ENCODE measurements around the gene EHBP1L1. TPM values are rescaled to one million over a fixed set of nuclear protein-coding genes. Genes with fewer than 3 reads are reported as not detected.
A peak's percentile ranks its signal among the peaks of the same experiment; 100 is the strongest.
"Not testable (repeated sequence)": the region's sequence is repeated elsewhere in the genome, so short reads cannot be mapped to it uniquely, and the experiment has no call there.

The EHBP1L1 gene
- total RNA-seq, 1 donor = 58.6 TPM

DNA sequence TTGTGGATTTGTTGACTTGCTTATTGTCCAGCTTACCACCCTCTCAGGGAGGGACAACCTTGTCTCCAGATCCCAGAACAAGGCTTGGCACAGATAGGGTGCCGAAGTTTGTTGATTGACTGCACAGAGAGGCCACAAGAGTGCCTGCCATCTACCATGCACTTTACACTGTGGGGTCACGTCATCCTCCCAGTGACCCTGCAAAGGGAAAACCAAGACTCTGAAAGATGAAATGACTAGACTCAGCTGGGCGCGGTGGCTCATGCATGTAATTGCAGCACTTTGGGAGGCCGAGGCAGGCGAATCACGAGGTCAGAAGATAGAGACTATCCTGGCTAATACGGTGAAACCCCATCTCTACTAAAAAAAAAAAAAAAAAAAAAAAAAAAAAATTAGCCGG is 13.1 kb upstream of the EHBP1L1 start:
- H2AFZ ChIP-seq (ENCODE audit: low read length) = no peak overlapping the region
- H3K79me2 ChIP-seq (ENCODE audit: insufficient read depth, low read length) = peaks cover 9% of the 10 kb centered on the region
- DNase-seq (ENCODE audit: insufficient read length, low spot score, missing footprints) = no peak
- H3K36me3 ChIP-seq (ENCODE audit: insufficient read depth, low read length) = no peaks in the 10 kb centered on the region
- no peak overlapping the region for H3K27ac ChIP-seq (ENCODE audit: low read depth, low read length)
- no peaks in the 10 kb centered on the region for H3K9me3 ChIP-seq (ENCODE audit: low read depth, low read length)
- TF ChIP-seq, protein P1, sequence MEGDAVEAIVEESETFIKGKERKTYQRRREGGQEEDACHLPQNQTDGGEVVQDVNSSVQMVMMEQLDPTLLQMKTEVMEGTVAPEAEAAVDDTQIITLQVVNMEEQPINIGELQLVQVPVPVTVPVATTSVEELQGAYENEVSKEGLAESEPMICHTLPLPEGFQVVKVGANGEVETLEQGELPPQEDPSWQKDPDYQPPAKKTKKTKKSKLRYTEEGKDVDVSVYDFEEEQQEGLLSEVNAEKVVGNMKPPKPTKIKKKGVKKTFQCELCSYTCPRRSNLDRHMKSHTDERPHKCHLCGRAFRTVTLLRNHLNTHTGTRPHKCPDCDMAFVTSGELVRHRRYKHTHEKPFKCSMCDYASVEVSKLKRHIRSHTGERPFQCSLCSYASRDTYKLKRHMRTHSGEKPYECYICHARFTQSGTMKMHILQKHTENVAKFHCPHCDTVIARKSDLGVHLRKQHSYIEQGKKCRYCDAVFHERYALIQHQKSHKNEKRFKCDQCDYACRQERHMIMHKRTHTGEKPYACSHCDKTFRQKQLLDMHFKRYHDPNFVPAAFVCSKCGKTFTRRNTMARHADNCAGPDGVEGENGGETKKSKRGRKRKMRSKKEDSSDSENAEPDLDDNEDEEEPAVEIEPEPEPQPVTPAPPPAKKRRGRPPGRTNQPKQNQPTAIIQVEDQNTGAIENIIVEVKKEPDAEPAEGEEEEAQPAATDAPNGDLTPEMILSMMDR (IDR thresholded peaks at IDR 0.05; ENCODE audit: extremely low read depth, low read depth, low read length) = no peak
- no peak overlapping the region for H3K4me2 ChIP-seq (ENCODE audit: insufficient read depth, low read length)
- no peaks in the 10 kb centered on the region for H3K27me3 ChIP-seq (ENCODE audit: insufficient read depth, low read length)
- no peaks in the 10 kb centered on the region for H4K20me1 ChIP-seq (ENCODE audit: insufficient read depth, low read length)
- H3K4me1 ChIP-seq (ENCODE audit: insufficient read depth, low read length) = peaks cover 49% of the 10 kb centered on the region
- no peak overlapping the region for H3K4me3 ChIP-seq (ENCODE audit: insufficient read depth, low read length)

DNA sequence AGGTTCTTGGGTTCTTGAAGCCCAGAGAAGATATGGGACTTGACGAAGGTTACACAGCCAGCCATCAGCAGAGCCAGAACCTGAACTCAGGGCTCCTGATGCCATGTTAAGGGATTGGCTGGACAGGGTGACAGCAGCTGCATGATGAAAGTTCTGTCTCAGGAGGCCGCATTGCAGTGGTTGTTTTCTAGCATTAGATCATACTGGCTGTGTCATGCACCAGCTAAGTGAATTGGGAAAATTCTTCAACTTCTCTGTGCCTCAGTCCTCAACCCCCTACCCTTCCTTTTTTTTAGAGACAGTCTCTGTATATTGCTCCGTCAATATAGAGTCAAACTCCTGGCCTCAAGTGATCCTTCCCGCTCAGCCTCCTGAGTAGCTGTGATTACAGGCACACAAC is 12.3 kb upstream of the EHBP1L1 start:
- no peaks in the 10 kb centered on the region for H3K27me3 ChIP-seq (ENCODE audit: insufficient read depth, low read length)
- H3K4me3 ChIP-seq (ENCODE audit: insufficient read depth, low read length) = no peak overlapping the region
- H2AFZ ChIP-seq (ENCODE audit: low read length) = no peak overlapping the region
- peaks cover 4% of the 10 kb centered on the region for H3K36me3 ChIP-seq (ENCODE audit: insufficient read depth, low read length)
- peaks cover 17% of the 10 kb centered on the region for H3K79me2 ChIP-seq (ENCODE audit: insufficient read depth, low read length)
- H3K27ac ChIP-seq (ENCODE audit: low read depth, low read length) = no peak overlapping the region
- TF ChIP-seq, protein P1 (IDR thresholded peaks at IDR 0.05; ENCODE audit: extremely low read depth, low read depth, low read length) = no peak
- H4K20me1 ChIP-seq (ENCODE audit: insufficient read depth, low read length) = no peaks in the 10 kb centered on the region
- H3K4me1 ChIP-seq (ENCODE audit: insufficient read depth, low read length) = peaks cover 47% of the 10 kb centered on the region
- DNase-seq (ENCODE audit: insufficient read length, low spot score, missing footprints) = no peak
- H3K4me2 ChIP-seq (ENCODE audit: insufficient read depth, low read length) = no peak overlapping the region
- H3K9me3 ChIP-seq (ENCODE audit: low read depth, low read length) = no peaks in the 10 kb centered on the region

DNA sequence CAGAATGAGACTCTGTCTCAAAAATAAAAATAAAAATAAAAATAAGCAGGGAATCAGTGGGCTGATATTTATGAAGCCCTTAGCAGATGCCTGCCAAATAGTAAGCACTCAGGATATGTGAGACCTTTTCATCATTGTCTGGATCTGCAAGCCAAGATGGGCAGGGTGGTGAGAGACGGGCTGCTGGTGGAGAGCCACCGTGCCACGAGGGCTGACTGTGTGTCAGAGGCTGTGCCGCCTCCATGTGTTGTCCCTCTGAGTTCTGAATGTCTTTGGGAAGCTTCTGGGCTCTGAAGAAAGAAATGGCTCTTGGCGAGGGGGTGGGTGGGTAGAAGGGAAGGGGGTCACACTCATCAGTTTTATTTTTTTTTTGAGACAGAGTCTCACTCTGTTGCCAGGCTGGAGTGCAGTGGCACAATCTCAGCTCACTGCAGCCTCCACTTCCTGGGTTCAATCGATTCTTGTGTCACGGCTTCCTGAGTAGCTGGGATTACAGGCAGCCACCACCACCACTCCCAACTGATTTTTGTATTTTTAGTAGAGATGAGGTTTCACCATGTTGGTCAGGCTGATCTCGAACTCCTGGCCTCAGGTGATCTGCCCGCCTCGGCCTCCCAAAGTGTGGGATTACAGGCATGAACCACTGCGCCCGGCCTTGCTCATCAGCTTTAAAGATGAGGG is 10.8 kb upstream of the EHBP1L1 start:
- H2AFZ ChIP-seq (ENCODE audit: low read length); H3K36me3 ChIP-seq (ENCODE audit: insufficient read depth, low read length); H4K20me1 ChIP-seq (ENCODE audit: insufficient read depth, low read length); H3K27me3 ChIP-seq (ENCODE audit: insufficient read depth, low read length); DNase-seq (ENCODE audit: insufficient read length, low spot score, missing footprints); H3K4me3 ChIP-seq (ENCODE audit: insufficient read depth, low read length); H3K9me3 ChIP-seq (ENCODE audit: low read depth, low read length); H3K4me2 ChIP-seq (ENCODE audit: insufficient read depth, low read length): not testable (repeated sequence)
- Histone ChIP-seq H3K4me1 (ENCODE audit: insufficient read depth, low read length) (peaks cover 45% of the 10 kb centered on the region), H3K27ac (ENCODE audit: low read depth, low read length) (peak overlapping the region; percentile 71), H3K79me2 (ENCODE audit: insufficient read depth, low read length) (peaks cover 26% of the 10 kb centered on the region)

DNA sequence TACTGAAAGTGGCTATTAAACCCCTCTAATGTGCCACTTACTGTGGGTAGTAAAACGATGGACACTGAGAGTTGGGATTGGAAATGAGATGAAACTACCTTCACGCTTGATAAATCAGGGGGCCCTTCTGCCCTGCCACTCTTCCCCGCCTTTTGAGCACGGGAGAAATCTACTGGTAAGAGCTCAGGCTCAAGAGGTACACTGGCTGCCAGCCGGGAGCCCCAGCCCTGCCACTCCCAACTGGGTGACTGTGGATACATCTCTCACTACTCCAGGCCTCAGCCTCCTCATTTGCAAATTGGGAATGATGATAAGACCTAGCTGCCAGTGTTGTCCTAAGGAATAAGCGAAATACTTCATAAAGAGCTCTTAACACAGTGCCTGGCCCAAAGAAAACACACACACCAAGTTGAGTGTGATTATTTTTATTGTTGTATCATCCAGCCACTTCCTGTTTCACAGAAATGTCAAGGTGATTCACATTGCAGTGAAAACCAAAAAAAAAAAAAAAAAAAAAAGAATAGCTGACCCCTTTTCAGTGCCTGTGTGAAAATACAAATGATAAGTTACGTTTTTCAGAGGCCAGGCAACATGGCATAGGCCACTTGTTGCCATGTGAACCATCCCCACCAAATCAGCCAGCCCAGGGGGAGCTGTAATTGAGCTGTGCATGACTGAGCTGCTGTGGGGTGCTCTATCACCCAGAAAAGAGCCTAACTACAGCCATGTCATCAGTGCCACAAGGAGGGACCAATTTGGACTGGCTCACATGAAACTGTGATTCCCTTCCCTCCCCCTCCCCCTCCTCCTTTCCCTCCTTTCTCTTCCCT is 10.0 kb upstream of the EHBP1L1 start:
- Histone ChIP-seq H2AFZ (ENCODE audit: low read length) (no peak overlapping the region), H3K9me3 (ENCODE audit: low read depth, low read length) (no peaks in the 10 kb centered on the region), H4K20me1 (ENCODE audit: insufficient read depth, low read length) (no peaks in the 10 kb centered on the region), H3K36me3 (ENCODE audit: insufficient read depth, low read length) (peaks cover 4% of the 10 kb centered on the region), H3K4me3 (ENCODE audit: insufficient read depth, low read length) (no peak overlapping the region), H3K79me2 (ENCODE audit: insufficient read depth, low read length) (peaks cover 33% of the 10 kb centered on the region), H3K27me3 (ENCODE audit: insufficient read depth, low read length) (no peaks in the 10 kb centered on the region), H3K27ac (ENCODE audit: low read depth, low read length) (peak overlapping the region; percentile 71), H3K4me1 (ENCODE audit: insufficient read depth, low read length) (peaks cover 39% of the 10 kb centered on the region), H3K4me2 (ENCODE audit: insufficient read depth, low read length) (peak overlapping the region; percentile 15)
- DNase-seq (ENCODE audit: insufficient read length, low spot score, missing footprints) = no peak
- TF ChIP-seq, protein P1 (IDR thresholded peaks at IDR 0.05; ENCODE audit: extremely low read depth, low read depth, low read length) = no peak

Data from osteoblast (primary cell).